ENCODE data around the gene AP3B2.
A peak's percentile ranks its signal among the peaks of the same experiment; 100 is the strongest.

The AP3B2 gene

DNA sequence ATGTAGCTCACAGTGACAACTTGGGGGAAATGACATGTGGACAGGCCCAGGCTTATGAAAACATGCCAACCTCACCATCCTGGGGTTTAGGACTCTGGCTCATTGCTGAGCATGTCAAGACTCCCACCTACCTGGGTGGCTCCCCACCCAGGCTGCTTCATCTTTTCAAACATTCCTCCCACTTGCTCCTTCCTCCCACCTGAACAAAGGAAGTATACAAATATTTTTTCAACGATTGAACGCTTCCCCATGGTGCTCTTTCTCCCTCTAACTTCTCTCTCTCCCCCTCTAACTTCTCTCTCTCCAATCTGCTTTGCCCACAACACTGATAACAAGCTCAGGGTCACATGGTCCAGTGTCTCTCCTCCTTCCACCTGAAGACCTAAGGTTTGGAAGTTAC is 34.8 kb downstream of the AP3B2 start:
- no peak for ATAC-seq
- TF ChIP-seq ZC3H10 (CRISPR knock-in tag; IDR thresholded peaks at IDR 0.05), result no peak
- TF ChIP-seq, protein P1, sequence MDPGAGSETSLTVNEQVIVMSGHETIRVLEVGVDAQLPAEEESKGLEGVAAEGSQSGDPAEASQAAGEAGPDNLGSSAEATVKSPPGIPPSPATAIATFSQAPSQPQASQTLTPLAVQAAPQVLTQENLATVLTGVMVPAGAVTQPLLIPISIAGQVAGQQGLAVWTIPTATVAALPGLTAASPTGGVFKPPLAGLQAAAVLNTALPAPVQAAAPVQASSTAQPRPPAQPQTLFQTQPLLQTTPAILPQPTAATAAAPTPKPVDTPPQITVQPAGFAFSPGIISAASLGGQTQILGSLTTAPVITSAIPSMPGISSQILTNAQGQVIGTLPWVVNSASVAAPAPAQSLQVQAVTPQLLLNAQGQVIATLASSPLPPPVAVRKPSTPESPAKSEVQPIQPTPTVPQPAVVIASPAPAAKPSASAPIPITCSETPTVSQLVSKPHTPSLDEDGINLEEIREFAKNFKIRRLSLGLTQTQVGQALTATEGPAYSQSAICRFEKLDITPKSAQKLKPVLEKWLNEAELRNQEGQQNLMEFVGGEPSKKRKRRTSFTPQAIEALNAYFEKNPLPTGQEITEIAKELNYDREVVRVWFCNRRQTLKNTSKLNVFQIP (CRISPR knock-in tag; IDR thresholded peaks at IDR 0.05; ENCODE audit: borderline replicate concordance, low read depth), result no peak
- no peak for TF ChIP-seq ISL1 (CRISPR knock-in tag; IDR thresholded peaks at IDR 0.05)
- no peak for TF ChIP-seq PPARA (CRISPR knock-in tag; IDR thresholded peaks at IDR 0.05; ENCODE audit: borderline replicate concordance)
- TF ChIP-seq SNAI2 (CRISPR knock-in tag; IDR thresholded peaks at IDR 0.05), result no peak
- no peak for TF ChIP-seq ESRRG (CRISPR knock-in tag; IDR thresholded peaks at IDR 0.05)
- TF ChIP-seq, protein P2, sequence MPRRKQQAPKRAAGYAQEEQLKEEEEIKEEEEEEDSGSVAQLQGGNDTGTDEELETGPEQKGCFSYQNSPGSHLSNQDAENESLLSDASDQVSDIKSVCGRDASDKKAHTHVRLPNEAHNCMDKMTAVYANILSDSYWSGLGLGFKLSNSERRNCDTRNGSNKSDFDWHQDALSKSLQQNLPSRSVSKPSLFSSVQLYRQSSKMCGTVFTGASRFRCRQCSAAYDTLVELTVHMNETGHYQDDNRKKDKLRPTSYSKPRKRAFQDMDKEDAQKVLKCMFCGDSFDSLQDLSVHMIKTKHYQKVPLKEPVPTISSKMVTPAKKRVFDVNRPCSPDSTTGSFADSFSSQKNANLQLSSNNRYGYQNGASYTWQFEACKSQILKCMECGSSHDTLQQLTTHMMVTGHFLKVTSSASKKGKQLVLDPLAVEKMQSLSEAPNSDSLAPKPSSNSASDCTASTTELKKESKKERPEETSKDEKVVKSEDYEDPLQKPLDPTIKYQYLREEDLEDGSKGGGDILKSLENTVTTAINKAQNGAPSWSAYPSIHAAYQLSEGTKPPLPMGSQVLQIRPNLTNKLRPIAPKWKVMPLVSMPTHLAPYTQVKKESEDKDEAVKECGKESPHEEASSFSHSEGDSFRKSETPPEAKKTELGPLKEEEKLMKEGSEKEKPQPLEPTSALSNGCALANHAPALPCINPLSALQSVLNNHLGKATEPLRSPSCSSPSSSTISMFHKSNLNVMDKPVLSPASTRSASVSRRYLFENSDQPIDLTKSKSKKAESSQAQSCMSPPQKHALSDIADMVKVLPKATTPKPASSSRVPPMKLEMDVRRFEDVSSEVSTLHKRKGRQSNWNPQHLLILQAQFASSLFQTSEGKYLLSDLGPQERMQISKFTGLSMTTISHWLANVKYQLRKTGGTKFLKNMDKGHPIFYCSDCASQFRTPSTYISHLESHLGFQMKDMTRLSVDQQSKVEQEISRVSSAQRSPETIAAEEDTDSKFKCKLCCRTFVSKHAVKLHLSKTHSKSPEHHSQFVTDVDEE (CRISPR knock-in tag; IDR thresholded peaks at IDR 0.05), result no peak
- TF ChIP-seq ZNF565 (CRISPR knock-in tag; conservative IDR thresholded peaks at IDR 0.05; ENCODE audit: low read depth), result no peak
- no peak for TF ChIP-seq ARNTL (CRISPR knock-in tag; IDR thresholded peaks at IDR 0.05; ENCODE audit: borderline replicate concordance, low read depth)
- TF ChIP-seq ZFP3 (CRISPR knock-in tag; IDR thresholded peaks at IDR 0.05), result no peak
- TF ChIP-seq ZNF70 (CRISPR knock-in tag; IDR thresholded peaks at IDR 0.05), result no peak
- TF ChIP-seq RARB (CRISPR knock-in tag; IDR thresholded peaks at IDR 0.05), result no peak
- no peak for TF ChIP-seq ZFP30 (CRISPR knock-in tag; IDR thresholded peaks at IDR 0.05)
- TF ChIP-seq ZNF8 (CRISPR knock-in tag; IDR thresholded peaks at IDR 0.05), result no peak
- no peak for TF ChIP-seq GLIS3 (CRISPR knock-in tag; IDR thresholded peaks at IDR 0.05)
- TF ChIP-seq, protein P3, sequence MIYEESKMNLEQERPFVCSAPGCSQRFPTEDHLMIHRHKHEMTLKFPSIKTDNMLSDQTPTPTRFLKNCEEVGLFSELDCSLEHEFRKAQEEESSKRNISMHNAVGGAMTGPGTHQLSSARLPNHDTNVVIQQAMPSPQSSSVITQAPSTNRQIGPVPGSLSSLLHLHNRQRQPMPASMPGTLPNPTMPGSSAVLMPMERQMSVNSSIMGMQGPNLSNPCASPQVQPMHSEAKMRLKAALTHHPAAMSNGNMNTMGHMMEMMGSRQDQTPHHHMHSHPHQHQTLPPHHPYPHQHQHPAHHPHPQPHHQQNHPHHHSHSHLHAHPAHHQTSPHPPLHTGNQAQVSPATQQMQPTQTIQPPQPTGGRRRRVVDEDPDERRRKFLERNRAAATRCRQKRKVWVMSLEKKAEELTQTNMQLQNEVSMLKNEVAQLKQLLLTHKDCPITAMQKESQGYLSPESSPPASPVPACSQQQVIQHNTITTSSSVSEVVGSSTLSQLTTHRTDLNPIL (CRISPR knock-in tag; IDR thresholded peaks at IDR 0.05; ENCODE audit: low read depth), result no peak
- TF ChIP-seq OSR1 (CRISPR knock-in tag; IDR thresholded peaks at IDR 0.05), result no peak
- TF ChIP-seq, protein P4, sequence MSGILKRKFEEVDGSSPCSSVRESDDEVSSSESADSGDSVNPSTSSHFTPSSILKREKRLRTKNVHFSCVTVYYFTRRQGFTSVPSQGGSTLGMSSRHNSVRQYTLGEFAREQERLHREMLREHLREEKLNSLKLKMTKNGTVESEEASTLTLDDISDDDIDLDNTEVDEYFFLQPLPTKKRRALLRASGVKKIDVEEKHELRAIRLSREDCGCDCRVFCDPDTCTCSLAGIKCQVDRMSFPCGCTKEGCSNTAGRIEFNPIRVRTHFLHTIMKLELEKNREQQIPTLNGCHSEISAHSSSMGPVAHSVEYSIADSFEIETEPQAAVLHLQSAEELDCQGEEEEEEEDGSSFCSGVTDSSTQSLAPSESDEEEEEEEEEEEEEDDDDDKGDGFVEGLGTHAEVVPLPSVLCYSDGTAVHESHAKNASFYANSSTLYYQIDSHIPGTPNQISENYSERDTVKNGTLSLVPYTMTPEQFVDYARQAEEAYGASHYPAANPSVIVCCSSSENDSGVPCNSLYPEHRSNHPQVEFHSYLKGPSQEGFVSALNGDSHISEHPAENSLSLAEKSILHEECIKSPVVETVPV (CRISPR knock-in tag; IDR thresholded peaks at IDR 0.05), result no peak

DNA sequence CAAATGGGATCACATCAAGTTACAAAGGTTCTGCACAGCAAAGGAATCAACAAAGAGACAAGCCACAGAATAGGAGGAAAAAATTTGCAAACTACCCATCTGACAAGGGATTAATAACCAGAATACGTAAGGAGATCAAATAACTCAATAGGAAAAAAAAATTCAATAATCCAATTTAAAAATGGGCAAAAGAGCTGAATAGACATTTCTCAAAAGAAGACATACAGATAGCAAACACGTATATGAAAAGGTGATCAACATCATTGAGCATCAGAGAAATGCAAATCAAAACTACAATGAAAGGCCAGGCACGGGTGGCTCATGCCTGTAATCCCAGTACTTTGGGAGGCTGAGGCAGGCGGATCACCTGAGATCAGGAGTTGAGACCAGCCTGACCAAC is 39.0 kb downstream of the AP3B2 start:
- TF ChIP-seq ZNF70 (CRISPR knock-in tag; IDR thresholded peaks at IDR 0.05) (no peak), ESRRG (CRISPR knock-in tag; IDR thresholded peaks at IDR 0.05) (no peak), RARB (CRISPR knock-in tag; IDR thresholded peaks at IDR 0.05) (no peak)
- no peak for ATAC-seq

DNA sequence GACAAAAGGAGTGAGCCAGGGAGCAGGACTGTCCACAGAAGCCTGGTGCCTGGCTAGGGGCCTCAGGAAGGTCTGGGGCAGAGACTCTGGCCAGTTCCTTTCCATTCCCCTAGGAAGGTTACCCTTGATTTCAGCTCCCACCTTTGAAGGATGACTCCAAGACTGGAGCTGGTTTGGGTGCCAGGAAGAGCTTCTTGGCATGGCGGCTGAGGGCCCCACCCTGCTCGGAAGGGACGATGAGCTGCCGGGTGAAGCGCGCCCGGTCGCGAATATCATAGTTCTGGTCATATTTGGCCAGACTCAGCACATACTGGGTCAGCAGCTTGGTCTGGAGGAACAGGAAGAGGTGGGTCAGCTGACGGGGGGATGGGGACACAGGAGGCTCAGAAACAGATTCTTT is 43.1 kb downstream of the AP3B2 start:
- no peak for ATAC-seq
- no peak for TF ChIP-seq ZC3H10 (CRISPR knock-in tag; IDR thresholded peaks at IDR 0.05)

DNA sequence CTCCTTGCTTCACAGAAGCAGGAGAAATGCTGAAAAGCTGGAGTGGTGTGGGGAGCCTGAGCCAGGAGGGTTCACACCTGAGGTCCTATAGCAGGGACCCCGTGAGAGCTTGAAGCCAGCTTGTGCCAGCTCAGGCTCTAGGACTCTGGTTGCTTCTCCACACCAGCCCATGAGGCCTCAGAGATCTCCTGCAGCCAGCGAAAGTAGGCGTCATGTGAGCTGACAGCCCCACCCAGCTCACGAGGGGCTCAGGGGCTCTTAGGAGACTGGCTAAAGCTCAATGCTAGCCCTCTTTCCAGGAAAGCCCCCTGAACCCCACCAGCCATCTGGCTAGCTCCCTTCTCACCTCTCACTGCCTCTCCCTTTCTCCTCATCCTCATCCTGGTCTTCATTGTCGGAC is 45.7 kb downstream of the AP3B2 start:
- TF ChIP-seq ARNTL (CRISPR knock-in tag; IDR thresholded peaks at IDR 0.05; ENCODE audit: borderline replicate concordance, low read depth) (no peak), ZC3H10 (CRISPR knock-in tag; IDR thresholded peaks at IDR 0.05) (no peak)

DNA sequence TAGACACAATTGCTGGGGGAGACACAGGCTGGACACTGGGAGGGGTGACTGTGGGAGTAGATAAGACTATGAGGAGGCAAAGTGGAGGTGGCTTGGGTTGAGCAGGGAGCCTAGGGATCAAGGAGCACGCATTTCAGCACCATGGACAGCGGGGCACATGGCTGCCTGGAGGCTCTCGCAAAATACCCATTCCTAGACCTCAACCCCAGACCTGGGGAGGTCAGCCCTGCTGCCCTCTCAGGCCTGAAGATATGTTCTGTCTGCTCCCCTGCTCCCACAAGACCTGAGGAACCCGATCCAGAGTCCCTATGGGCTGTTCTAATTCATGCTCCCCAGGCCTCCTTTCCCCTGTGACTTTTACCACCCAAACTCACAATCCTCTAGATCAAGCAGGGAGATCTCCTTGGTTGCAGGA is 46.5 kb downstream of the AP3B2 start:
- peak; percentile 80 for ATAC-seq
- no peak for TF ChIP-seq PPARA (CRISPR knock-in tag; IDR thresholded peaks at IDR 0.05; ENCODE audit: borderline replicate concordance)
- TF ChIP-seq RARB (CRISPR knock-in tag; IDR thresholded peaks at IDR 0.05), result no peak
- TF ChIP-seq, protein P1 (CRISPR knock-in tag; IDR thresholded peaks at IDR 0.05; ENCODE audit: borderline replicate concordance, low read depth), result no peak
- no peak for TF ChIP-seq ZFP30 (CRISPR knock-in tag; IDR thresholded peaks at IDR 0.05)
- TF ChIP-seq SNAI2 (CRISPR knock-in tag; IDR thresholded peaks at IDR 0.05), result no peak
- no peak for TF ChIP-seq ZNF565 (CRISPR knock-in tag; conservative IDR thresholded peaks at IDR 0.05; ENCODE audit: low read depth)
- TF ChIP-seq ZNF8 (CRISPR knock-in tag; IDR thresholded peaks at IDR 0.05), result no peak
- no peak for TF ChIP-seq OSR1 (CRISPR knock-in tag; IDR thresholded peaks at IDR 0.05)
- TF ChIP-seq, protein P4 (CRISPR knock-in tag; IDR thresholded peaks at IDR 0.05), result no peak
- TF ChIP-seq, protein P5, sequence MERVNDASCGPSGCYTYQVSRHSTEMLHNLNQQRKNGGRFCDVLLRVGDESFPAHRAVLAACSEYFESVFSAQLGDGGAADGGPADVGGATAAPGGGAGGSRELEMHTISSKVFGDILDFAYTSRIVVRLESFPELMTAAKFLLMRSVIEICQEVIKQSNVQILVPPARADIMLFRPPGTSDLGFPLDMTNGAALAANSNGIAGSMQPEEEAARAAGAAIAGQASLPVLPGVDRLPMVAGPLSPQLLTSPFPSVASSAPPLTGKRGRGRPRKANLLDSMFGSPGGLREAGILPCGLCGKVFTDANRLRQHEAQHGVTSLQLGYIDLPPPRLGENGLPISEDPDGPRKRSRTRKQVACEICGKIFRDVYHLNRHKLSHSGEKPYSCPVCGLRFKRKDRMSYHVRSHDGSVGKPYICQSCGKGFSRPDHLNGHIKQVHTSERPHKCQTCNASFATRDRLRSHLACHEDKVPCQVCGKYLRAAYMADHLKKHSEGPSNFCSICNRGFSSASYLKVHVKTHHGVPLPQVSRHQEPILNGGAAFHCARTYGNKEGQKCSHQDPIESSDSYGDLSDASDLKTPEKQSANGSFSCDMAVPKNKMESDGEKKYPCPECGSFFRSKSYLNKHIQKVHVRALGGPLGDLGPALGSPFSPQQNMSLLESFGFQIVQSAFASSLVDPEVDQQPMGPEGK (CRISPR knock-in tag; IDR thresholded peaks at IDR 0.05; ENCODE audit: borderline replicate concordance), result no peak
- TF ChIP-seq ARNTL (CRISPR knock-in tag; IDR thresholded peaks at IDR 0.05; ENCODE audit: borderline replicate concordance, low read depth), result no peak
- TF ChIP-seq ZNF70 (CRISPR knock-in tag; IDR thresholded peaks at IDR 0.05), result no peak

More for the DNA sequence above, 45.7 kb downstream of the AP3B2 start:
- ATAC-seq, result no peak

Measured in SK-N-SH treated with all-trans-retinoic acid at 6 μM for 48 hours (cell line).